Nucleus accumbens (tissue), 56 donors: ENCODE results near the gene ACE.

Experiments used
- DNase-seq, 56 donors: peaks; one replicate each; lab custom pipeline; 2025; lab: John Stamatoyannopoulos, UW

Gene ACE

DNA sequence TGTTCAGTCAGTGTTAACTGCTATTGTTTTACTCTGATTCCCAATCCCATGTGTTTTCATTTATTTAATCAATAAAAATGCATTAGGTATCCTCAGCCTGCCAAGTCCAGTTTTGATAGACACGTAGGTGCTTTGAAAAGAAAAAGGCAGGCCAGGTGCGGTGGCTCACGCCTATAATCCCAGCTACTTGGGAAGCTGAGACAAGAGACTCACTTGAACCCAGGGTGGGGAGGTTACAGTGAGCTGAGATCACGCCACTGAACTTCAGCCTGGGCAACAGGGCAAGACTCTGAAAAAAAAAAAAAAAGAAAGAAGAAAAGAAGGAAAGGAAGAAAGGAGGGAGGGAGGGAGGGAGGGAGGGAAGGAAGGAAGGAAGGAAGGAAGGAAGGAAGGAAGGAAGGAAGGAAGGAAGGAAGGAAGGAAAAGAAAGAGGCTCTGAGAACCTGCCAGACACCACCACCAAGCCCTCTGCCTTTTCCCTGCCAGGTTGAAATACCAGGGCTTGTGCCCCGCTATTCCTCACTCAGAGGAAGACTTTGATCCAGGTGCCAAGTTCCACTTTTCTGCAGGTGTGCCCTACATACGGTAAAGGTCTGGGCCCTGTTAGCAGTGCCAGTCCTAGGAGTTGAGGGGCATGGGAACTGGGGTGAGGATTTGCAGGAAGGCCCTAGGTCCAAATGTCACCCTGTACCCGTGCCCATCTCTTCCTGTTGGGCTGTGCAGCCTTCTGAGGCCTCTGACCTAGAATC lies 36.2 kb downstream of the ACE start:
- DNase-seq = no peak

DNA sequence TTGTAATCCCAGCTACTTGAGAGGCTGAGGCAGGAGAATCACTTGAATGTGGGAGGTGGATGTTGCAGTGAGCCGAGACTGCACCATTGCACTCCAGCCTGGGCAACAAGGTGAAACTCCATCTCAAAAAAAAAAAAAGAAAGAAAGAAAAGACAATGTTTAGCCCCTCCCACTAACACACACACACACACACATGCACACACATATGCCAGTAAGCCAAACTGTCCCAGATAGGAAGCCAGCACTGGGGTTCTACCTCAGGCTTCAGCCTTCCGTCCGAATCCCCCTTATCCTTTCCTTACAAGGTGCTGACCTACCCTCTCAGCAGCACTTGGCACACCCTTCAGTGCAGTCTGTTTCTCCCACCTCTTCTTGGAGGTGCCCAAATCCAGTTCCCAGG lies 37.6 kb downstream of the ACE start:
- DNase-seq = no peak

DNA sequence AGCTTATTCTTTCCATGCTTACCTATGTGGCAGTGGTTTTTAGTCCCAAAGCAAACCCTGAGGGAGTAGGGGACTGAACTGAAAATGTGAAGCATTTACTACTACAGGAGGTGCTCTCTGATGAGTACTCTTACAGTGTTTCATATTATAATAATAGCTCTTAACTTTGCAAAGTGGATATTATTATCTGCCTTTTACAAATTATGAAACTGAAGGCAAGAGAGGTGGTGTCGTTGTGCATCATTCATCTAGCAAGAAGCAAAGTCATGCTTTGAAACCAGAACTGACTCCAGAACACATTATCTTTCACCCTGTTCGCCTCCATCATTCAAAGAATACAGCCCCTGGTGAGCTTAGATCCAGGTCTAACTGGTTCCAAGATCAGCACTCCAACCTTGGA lies 38.1 kb downstream of the ACE start:
- DNase-seq = no peak

DNA sequence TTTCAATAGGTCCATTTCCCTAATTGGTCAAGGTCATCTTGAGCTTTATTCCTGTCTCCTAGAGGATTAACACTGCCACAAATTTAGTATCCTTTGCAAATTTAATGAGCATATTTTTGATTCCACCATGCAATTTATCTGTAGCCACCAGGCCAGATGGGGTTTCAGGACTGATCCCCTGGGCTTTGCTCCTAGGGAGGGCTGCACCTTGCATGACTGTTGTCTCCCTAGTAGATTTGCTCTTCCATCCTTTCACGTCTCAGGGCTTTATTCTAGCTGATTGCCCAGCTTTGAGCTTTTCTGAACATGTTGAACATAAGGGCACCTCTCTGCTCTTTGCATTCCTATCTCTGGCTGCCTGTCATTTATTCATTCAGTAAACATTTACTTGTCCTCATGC lies 38.6 kb downstream of the ACE start:
- DNase-seq = no peak

DNA sequence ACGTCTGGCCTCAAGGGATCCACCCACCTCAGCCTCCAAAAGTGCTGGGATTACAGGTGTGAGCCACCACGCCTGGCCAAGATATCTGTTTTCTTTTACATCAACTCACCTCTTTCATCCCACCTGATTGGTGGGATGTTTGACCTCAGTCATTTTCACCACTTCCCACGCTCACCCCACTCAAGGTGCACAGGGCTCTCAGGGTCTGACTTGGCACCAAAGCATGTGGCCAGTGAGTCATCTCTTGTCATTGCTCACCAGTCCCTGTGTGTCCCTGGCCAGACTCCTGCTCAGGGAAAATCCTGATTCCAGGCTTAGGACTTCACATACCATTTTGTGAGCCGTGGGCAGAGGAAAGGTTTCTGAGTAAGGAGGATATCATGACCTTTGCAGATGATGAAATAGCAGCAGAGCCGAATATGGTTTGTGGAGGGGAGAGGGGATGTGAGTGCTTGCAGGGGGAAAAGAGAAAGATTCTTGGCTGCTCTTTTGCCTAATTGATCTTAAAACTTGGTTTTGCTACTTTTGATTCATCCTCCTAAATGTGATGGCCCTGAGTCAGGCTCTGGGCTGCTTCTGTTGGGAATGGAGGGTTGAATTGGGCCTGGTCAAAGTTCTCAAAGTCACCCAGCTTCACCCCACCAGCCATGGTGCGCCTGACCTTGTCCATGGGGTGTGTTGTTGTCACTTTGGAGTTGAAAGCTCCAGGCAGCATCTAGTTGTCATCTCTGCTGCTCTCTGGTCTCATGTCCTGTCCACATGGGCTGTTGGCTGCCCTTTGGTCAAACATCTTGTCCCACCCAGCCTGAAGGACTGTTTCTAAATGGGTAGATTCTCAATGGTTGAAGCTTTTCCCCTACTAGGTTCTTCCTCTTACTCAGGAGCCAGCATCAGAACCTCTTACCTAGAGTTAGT lies 40.3 kb downstream of the ACE start:
- DNase-seq = no peak

DNA sequence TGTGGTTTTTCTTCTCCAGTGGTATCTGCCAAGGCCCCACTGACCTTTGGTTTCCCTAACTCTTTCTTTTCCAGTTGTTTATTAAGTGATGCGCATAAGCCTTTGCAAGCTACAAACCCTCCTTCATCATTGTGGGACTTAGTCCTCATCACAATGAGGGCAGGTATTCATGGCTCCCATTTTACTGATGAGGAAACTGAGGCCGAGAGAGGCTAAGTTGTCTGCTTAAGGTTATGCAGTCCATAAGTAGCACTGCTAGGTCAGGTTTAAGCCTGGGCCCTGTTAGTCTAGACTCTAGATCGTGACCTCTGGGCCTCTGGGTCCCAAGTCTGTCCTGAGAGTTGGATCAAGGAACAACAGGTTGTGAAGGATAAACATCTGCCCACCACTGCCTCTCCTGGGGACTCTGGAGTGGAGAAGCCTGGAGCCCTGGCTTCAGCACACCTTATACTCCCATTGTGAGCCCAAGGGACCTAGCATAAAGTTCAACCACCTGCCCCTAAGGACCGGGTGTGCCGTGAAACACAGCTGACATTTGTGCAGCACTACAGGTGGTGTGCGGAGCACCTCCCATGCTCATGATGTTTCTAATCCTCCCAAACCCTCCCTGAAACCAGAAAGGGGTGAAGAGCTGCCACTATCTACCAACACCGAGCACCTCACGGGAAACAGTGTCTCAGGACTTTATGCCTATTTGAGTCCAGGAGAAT lies 41.1 kb downstream of the ACE start:
- no peak for DNase-seq

DNA sequence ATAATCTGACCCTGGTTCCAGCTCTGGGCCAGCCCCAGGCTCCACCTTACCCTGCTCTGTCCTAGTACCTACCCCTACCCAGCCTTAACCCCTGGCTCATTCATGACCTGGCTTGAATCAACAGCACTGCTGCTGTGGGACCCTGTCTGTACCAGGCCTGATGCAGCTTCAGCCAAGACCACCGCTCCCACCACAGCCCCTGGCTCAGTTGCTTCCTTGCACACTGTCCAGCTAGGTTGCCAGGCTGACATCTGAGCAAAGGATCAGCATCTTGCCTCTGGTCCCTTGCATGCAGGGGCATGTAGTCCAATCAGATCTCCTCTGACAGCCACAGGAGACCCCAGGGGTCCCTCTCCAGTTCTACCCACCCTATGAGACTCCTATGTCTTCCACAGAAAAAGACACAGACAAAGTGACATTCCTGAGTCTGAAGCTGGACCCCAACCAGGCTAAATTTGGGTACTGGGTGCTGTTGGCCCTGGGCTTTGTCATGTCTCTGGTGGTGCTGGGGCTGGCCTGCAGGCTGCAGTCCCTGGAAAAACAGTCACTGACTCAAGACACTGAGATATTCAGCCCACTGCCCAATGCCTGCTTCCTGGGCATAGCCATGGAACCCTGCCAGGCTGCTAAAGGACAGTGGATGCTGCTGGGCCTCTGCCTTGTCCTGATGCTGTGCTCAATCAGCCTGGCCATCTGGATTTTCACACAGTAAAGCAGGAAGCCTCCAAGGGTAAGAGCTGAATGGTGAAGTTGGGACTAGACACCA lies 42.4 kb downstream of the ACE start:
- DNase-seq = no peak

DNA sequence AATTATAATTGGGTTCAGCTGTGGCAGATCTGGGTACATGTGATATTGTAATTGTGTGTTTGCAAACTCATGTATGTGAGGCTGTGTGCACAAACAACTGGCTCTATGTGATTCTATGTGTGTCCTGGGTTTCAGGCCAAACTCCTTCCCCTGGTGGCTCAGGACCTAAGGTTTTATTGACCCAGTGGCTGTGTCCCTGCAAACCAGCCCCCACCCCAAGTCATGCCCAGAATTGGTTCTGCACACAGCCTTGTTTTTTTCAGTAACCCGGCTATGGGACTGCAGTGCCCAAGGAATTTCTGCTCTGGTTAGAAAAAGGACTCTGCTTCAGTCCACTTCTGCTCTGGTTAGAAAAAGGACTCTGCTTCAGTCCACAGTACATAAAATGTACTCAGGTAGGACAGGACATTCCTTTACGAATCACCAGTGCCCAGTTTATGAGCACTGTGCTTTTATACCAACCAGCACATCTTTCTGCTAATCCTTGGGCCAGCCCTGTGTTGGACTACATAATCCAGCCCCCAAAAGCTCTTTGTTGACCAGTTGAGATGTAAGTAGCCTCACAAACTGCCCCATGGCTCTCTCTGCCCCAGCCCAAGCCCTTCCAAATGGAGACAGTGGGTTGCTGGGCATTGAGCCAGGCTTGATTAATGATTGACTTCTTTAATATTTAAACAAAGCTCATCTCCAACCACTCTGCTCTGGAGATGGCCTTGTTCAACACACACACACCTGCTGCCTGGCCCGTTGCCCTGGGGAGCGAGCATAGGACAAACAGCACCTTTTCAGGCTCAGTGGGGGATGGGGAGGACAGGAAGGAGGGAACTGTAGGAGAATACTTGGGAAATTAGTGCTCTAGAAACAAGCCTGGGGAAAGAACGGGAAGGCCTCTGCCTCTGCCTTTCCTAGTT lies 43.4 kb downstream of the ACE start:
- DNase-seq = no peak

DNA sequence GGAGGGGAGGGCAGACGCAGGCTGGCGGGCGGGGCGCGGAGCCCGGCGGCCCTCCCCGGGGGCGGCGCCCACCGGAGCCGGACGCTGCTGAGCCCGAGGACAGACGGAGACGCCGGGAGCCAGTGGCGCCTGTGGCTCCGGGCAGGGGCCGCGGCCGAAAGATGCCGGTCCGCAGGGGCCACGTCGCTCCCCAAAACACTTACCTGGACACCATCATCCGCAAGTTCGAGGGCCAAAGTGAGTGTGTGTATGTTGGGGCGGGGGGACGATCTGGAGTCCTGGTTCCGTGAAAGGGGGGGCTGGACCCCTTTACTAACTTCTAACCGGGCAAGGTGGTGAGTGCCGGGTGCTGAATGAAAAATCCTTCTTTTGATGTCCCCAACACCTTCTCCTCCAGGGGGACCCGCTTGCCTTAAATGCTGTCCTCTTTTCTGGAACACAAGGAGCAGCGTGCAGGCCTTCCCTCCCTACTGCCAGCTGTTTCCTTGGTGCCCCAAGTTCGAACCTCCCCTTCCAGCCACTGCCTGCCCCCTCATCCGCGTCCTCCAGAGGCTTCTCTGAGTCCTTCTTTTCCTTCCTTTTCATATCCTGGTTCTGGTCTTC lies 46.5 kb downstream of the ACE start, which contains the start of gene KCNH6:
Gene KCNH6 (plus strand): TSS at position 106 of the 603 bp plus-strand sequence. CDS start 56 bp downstream, at position 162.
- DNase-seq = no peak

DNA sequence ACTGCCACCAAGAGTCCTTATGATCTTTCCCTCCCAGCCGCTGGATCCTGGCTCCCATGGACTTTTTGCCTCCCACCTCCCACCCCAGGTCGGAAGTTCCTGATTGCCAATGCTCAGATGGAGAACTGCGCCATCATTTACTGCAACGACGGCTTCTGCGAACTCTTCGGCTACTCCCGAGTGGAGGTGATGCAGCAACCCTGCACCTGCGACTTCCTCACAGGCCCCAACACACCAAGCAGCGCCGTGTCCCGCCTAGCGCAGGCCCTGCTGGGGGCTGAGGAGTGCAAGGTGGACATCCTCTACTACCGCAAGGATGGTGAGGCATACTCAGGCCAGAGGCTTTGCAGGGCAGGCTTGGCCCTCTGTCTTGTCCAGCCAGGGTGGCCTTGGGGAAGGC lies 47.2 kb downstream of the ACE start:
- DNase-seq = no peak

DNA sequence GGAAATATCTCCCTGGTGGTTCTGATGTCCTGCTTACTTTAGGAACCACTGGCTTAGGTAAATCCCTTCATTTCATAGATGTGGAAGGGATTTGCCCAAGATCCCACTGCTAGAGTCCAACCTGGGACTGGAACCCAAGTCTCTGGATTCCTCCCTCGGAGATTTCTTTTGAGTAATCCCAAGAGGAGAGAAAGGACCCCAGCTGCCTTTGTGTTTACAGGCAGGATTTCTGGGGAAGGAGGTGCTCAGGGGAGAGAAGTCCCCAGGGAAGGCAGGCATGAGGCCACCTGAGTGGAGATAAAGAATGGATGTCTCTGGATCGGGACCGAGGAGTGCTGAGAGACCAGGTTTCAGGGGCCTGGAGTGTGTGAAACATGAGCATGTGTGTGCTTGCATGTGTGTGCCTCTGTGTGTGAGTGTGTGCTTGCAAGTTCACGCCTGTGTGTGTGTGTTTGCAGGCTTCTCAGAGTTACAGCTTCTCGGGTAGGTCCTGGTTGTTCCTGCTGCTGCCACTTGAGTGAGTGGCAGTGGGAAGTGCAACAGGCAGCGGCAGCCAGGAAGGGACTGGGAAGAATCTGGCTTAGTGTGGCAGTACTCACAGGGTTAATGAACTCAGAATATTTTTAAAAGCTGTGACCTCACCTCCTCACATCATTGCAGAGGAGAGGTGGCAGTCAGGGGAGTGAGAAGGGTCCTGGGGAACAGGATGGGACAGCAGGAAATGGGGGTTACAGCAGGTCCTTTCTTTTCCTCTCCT lies 48.5 kb downstream of the ACE start:
- no peak for DNase-seq

DNA sequence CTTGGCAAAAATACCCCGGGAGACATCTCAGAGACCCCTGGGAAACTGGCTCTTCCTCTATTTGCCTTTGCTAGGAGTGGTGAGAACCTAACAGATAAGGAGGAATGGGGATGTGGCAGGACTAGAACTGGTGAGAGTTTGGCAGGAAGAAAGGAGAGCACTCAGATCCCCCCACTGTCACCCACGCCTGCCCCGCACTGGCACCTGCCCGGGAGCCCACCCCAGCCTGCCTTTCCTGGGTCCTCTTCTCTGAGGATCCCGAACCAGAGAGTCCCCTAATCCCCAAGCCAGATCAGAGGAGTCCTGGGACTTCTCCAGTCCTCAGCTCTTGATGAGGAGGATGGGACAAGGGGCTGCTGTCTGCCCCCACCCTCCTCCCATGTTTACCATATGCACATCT lies 50.0 kb downstream of the ACE start:
- DNase-seq = no peak

DNA sequence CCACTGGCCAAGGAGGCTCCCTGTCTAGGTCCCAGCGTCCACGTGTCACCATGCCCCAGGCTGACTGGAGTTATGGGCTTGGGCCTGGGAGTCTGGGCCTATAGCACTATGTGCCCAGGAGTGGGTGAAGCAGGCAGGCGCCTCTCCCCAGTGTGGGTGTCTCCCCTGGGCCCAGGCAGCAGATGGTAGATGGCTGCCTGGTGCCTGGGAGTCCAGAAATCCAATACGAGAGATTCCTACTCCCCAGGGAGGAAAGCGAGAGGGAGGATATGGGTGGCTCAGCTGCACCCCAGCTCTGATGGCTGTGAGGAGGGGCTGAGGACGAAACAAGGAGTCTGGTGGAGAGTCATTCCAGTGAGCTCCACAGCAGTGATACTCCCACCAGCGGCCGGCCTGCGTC lies 51.3 kb downstream of the ACE start:
- DNase-seq = no peak

DNA sequence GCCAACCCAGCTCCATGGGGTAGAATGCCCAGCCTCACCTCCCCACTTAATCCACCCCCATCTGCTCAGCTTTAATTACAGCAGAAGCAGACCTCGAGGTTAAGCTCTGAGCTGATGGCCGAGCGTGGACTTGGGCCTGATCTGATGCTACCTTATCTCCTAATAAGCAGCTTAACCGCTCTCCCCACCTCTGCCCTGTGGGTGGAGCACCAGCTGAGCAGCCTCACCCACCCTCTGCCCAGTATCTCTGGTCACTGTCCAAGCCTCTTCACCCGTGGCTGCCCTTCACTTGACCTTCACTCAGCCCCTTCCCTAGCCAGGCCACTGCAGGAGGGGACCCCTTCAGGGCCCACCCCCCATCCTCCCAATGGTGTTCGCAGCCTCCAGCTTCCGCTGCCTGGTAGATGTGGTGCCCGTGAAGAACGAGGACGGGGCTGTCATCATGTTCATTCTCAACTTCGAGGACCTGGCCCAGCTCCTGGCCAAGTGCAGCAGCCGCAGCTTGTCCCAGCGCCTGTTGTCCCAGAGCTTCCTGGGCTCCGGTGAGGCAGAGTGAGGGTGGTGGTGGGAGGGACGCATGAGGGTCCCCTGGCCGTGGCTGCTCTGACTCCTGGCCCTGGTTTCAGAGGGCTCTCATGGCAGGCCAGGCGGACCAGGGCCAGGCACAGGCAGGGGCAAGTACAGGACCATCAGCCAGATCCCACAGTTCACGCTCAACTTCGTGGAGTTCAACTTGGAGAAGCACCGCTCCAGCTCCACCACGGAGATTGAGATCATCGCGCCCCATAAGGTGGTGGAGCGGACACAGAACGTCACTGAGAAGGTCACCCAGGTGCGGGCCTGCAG lies 53.1 kb downstream of the ACE start:
- no peak for DNase-seq

DNA sequence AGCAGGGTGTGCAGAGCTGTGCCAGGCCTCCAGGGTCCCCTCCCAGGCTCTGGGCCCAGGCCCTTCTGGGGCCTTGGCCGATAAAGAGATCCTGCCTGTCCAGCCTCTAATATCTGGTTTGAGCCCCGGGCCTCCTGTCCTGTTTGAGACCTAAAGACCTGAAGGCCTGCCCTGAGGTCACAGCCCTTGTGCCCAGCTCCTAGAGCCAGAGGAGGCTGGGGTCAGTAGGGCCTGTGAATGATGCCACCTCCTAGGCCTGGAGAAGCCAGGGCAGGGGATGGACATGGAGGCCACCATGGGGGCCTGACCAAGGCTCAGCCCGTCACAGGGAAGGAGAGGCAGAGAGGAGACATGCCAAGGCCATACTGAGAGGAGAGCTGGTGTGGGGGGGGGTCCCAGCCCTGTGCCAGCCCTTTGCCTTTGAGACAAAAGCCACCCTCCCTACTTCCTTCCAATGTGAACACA lies 53.7 kb downstream of the ACE start:
- DNase-seq = no peak

DNA sequence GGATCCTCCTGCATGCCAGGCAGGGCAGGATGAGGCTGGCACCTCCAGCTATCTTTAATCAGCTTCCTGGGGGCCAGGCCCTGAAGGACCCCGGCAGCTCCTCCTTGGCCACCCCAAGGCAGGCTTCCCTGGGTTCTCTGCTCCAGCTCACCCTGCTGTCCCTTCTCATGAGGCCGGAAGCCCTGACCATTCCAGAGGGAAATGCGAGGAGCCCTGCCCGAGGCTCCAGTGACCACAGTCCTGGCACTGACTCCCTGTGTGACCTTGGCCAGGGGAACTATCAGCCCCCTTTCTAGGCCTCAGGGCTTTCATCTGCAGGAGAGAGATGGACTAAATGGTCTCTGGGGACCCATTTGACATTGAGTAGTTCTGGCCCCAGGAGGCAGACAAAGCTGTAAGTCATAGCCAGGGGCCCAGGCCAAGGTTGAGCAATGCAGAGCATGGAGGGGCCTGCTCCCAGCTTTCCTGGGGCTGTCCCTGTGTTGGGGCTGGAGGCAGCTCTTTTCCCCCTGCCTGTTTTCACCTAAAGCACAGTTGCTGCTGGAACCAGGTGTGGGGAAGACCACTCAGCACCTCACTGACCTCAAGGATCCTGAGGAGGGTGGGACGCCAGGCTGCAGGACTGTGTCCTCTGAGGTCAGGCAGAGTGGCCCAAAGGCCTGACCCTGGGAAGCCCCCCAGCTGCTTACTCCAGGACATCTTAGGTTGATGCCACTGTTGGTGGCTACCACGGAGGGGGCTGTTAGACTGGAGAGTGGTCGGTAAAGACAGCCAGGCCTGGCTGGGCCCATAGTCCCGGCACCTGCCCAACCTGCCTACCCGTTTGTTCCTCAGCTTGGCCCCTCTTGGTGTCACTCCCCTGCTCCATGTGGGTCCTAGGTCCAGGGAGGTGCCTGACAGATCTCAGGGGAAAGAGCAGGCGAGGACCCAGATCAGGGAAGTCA lies 54.4 kb downstream of the ACE start:
- DNase-seq = no peak
